HepG2 (cell line): ENCODE measurements around the gene TP73. TPM values are rescaled to one million over a fixed set of nuclear protein-coding genes. Genes with fewer than 3 reads are reported as not detected.
A peak's percentile ranks its signal among the peaks of the same experiment; 100 is the strongest.

Source experiments
- DMAP1 ChIP-seq: IDR thresholded peaks from 2 replicates; pipeline ENCODE4 v1.6.1; 2016
- HNRNPL ChIP-seq: fragments of 200-400 bp; formaldehyde crosslinking; IDR thresholded peaks from 2 replicates; pipeline ENCODE4 v1.6.1; 2017; ENCODE audit warnings: mild to moderate bottlenecking, low read depth, low read length
- KAT2B ChIP-seq: fragments of 150-350 bp; IDR thresholded peaks from 2 replicates; pipeline ENCODE4 v1.6.1; 2014; ENCODE audit warnings: low read depth, low read length, borderline replicate concordance
- RFX3 ChIP-seq: IDR thresholded peaks from 2 replicates; pipeline ENCODE4 v1.6.1; 2016; ENCODE audit warnings: missing biosample characterization, missing genetic modification reagents
- SALL2 ChIP-seq: sonication (generic); formaldehyde crosslinking; IDR thresholded peaks from 2 replicates; pipeline ENCODE4 v1.8.1; 2023; ENCODE audit warnings: mild to moderate bottlenecking, missing genetic modification reagents, inconsistent platforms
- SP4 ChIP-seq: sonication (generic); formaldehyde crosslinking; IDR thresholded peaks from 2 replicates; pipeline ENCODE4 v1.8.1; 2023; ENCODE audit warnings: mild to moderate bottlenecking, missing genetic modification reagents
- TAF1 ChIP-seq: sonication (generic); formaldehyde crosslinking; IDR thresholded peaks from 2 replicates; pipeline ENCODE4 v1.4.0; 2020; ENCODE audit warnings: missing genetic modification reagents
- U2AF1 ChIP-seq: fragments of 200-400 bp; formaldehyde crosslinking; optimal IDR thresholded peaks from 2 replicates; pipeline ENCODE3; 2017; ENCODE audit warnings: mild to moderate bottlenecking, low read depth, low read length
- ZFP1 ChIP-seq: IDR thresholded peaks from 2 replicates; pipeline ENCODE4 v1.6.1; 2016
- ZNF12 ChIP-seq: sonication (generic); formaldehyde crosslinking; IDR thresholded peaks from 2 replicates; pipeline ENCODE4 v1.5.0; 2020; ENCODE audit warnings: missing genetic modification reagents
- ZNF234 ChIP-seq: sonication (generic); formaldehyde crosslinking; conservative IDR thresholded peaks from 2 replicates; pipeline ENCODE4 v1.5.1; 2020; ENCODE audit warnings: mild to moderate bottlenecking, missing genetic modification reagents
- ZNF33A ChIP-seq: sonication (generic); formaldehyde crosslinking; IDR thresholded peaks from 2 replicates; pipeline ENCODE4 v1.5.1; 2020; ENCODE audit warnings: missing genetic modification reagents, mild to moderate bottlenecking, moderate library complexity, borderline replicate concordance
- polyA plus RNA-seq, 8 experiments: library from polyadenylated mRNA; depleted of rRNA in 3 of 8; stranded (reverse) in 7 of 8; unstranded in 1 of 8; fragments of >200 nt; fragmentation: Illumina TruSeq in 4 of 8; extraction: Trizol in 4 of 8; gene quantifications; 2 replicates each; pipeline versions ENCODE4 v1.2.1 to v1.2.3, GENCODE V29; 2011 to 2016; ENCODE audit warnings: low read depth in 4 of 8, missing spikeins in 1 of 8, mixed read lengths in 1 of 8; ENCODE audit not compliant: insufficient read depth in 1 of 8
- total RNA-seq, 5 experiments: library from RNA; depleted of rRNA; stranded (reverse); fragments of >200 nt; fragmentation: Illumina TruSeq; extraction: Trizol; gene quantifications; 2 replicates each; pipeline ENCODE4 v1.2.3, GENCODE V29; 2016; ENCODE audit warnings: low read depth in 1 of 5
- TF ChIP-seq, protein P1 (sequence below): IDR thresholded peaks from 2 replicates; pipeline ENCODE4 v1.6.1; 2016; ENCODE audit warnings: low read depth, missing genetic modification reagents, missing compliant biosample characterization
- TF ChIP-seq, protein P2 (sequence below): sonication (generic); formaldehyde crosslinking; IDR thresholded peaks from 2 replicates; pipeline ENCODE4 v1.4.0; 2020; ENCODE audit warnings: mild to moderate bottlenecking, missing genetic modification reagents
- TF ChIP-seq, protein P3 (sequence below): sonication (generic); formaldehyde crosslinking; IDR thresholded peaks from 2 replicates; pipeline ENCODE4 v1.5.0; 2020; ENCODE audit warnings: mild to moderate bottlenecking, missing genetic modification reagents

The TP73 gene
- total and polyA plus RNA-seq, 2 of the 13 experiments (the other 11 are each of a cell fraction or from before 2014, with no cell fraction given): 0.49 to 1.1 TPM

DNA sequence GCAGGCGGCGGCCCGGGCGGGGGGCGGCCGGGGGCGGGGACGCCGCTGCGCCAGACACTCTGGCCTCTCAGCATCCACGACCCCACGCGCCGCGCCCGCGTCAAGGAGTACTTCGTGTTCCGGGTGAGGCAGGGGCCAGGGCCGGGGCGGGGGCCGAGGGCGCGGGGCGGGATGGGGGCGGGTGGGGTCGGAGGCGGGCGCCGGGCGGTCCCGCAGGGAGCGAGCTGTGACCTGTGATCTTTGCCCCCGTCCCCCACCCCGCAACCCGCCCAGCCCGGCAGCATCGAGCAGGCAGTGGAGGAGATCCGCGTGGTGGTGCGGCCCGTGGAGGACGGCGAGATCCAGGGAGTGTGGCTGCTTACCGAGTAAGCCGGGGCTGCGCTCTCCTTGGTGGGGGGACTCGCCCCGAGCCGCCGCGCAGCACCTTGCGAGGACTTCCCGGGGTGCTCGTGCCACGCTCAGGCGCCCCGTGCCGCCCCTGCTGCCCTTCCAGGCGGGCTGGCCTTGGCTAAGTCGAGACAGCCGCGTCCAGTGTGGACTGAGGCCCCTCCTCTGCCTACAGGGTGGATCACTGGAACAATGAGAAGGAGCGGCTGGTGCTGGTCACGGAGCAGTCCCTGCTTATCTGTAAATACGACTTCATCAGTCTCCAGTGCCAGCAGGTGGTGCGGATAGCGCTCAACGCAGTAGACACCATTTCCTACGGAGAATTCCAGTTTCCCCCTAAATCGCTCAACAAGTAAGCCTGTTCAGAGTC, 27.0 kb upstream of the TP73 start (continued):
- no peak for TF ChIP-seq RFX3 (CRISPR knock-in tag)
- TF ChIP-seq KAT2B: no peak
- TF ChIP-seq ZNF234 (CRISPR knock-in tag): no peak; the same call in 1 of the 2 replicates
- no peak for TF ChIP-seq U2AF1
- TF ChIP-seq TAF1 (CRISPR knock-in tag): peak; percentile 52; the same call in 1 of the 2 replicates
- TF ChIP-seq HNRNPL: peak; percentile 48; the same call in 1 of the 2 replicates
- TF ChIP-seq, protein P1, sequence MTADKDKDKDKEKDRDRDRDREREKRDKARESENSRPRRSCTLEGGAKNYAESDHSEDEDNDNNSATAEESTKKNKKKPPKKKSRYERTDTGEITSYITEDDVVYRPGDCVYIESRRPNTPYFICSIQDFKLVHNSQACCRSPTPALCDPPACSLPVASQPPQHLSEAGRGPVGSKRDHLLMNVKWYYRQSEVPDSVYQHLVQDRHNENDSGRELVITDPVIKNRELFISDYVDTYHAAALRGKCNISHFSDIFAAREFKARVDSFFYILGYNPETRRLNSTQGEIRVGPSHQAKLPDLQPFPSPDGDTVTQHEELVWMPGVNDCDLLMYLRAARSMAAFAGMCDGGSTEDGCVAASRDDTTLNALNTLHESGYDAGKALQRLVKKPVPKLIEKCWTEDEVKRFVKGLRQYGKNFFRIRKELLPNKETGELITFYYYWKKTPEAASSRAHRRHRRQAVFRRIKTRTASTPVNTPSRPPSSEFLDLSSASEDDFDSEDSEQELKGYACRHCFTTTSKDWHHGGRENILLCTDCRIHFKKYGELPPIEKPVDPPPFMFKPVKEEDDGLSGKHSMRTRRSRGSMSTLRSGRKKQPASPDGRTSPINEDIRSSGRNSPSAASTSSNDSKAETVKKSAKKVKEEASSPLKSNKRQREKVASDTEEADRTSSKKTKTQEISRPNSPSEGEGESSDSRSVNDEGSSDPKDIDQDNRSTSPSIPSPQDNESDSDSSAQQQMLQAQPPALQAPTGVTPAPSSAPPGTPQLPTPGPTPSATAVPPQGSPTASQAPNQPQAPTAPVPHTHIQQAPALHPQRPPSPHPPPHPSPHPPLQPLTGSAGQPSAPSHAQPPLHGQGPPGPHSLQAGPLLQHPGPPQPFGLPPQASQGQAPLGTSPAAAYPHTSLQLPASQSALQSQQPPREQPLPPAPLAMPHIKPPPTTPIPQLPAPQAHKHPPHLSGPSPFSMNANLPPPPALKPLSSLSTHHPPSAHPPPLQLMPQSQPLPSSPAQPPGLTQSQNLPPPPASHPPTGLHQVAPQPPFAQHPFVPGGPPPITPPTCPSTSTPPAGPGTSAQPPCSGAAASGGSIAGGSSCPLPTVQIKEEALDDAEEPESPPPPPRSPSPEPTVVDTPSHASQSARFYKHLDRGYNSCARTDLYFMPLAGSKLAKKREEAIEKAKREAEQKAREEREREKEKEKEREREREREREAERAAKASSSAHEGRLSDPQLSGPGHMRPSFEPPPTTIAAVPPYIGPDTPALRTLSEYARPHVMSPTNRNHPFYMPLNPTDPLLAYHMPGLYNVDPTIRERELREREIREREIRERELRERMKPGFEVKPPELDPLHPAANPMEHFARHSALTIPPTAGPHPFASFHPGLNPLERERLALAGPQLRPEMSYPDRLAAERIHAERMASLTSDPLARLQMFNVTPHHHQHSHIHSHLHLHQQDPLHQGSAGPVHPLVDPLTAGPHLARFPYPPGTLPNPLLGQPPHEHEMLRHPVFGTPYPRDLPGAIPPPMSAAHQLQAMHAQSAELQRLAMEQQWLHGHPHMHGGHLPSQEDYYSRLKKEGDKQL (CRISPR knock-in tag): no peak
- no peak for TF ChIP-seq ZNF12 (CRISPR knock-in tag)
- peak; percentile 87 for TF ChIP-seq DMAP1 (CRISPR knock-in tag)
- TF ChIP-seq SALL2 (CRISPR knock-in tag): no peak
- TF ChIP-seq ZFP1: no peak
- TF ChIP-seq, protein P2, sequence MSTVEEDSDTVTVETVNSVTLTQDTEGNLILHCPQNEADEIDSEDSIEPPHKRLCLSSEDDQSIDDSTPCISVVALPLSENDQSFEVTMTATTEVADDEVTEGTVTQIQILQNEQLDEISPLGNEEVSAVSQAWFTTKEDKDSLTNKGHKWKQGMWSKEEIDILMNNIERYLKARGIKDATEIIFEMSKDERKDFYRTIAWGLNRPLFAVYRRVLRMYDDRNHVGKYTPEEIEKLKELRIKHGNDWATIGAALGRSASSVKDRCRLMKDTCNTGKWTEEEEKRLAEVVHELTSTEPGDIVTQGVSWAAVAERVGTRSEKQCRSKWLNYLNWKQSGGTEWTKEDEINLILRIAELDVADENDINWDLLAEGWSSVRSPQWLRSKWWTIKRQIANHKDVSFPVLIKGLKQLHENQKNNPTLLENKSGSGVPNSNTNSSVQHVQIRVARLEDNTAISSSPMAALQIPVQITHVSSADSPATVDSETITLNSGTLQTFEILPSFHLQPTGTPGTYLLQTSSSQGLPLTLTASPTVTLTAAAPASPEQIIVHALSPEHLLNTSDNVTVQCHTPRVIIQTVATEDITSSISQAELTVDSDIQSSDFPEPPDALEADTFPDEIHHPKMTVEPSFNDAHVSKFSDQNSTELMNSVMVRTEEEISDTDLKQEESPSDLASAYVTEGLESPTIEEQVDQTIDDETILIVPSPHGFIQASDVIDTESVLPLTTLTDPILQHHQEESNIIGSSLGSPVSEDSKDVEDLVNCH (CRISPR knock-in tag): no peak
- TF ChIP-seq, protein P3, sequence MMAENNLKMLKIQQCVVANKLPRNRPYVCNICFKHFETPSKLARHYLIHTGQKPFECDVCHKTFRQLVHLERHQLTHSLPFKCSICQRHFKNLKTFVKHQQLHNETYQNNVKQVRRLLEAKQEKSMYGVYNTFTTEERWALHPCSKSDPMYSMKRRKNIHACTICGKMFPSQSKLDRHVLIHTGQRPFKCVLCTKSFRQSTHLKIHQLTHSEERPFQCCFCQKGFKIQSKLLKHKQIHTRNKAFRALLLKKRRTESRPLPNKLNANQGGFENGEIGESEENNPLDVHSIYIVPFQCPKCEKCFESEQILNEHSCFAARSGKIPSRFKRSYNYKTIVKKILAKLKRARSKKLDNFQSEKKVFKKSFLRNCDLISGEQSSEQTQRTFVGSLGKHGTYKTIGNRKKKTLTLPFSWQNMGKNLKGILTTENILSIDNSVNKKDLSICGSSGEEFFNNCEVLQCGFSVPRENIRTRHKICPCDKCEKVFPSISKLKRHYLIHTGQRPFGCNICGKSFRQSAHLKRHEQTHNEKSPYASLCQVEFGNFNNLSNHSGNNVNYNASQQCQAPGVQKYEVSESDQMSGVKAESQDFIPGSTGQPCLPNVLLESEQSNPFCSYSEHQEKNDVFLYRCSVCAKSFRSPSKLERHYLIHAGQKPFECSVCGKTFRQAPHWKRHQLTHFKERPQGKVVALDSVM (CRISPR knock-in tag): no peak
- no peak for TF ChIP-seq ZNF33A (CRISPR knock-in tag)
- 0 out of 2 replicates have a peak, but pooled peaks have one; percentile 41 for TF ChIP-seq SP4 (CRISPR knock-in tag)
